Spleen (tissue), 7 donors: ENCODE results near the gene DISC1.

Experiments used
- POLR2A ChIP-seq, 3 donors: fragments of 450-650 bp; IDR thresholded peaks; one replicate each; pipeline ENCODE4 v1.5.1; 2017; ENCODE audit warnings: antibody characterized with exemption in 3 of 3, mild to moderate bottlenecking in 1 of 3
- TF ChIP-seq, protein P1 (sequence below), 11 experiments: fragments of 200-600 bp in 7 of 11; fragments of 450-650 bp in 4 of 11; sonication (generic) in 4 of 11; IDR thresholded peaks in 8 of 11; conservative IDR thresholded peaks in 3 of 11; 1 replicate in 7 of 11; 2 replicates in 4 of 11; pipeline versions ENCODE4 v1.4.0 to v1.8.0; 2016 to 2021; ENCODE audit warnings: antibody characterized with exemption in 11 of 11, inconsistent platforms in 4 of 11, mild to moderate bottlenecking in 1 of 11
- donor health status: DM: no; HTN: no; CAD: no; lungs with moderate emphysema.
- donor health status: DM: no; HTN: no; CAD: no.
- donor health status: DM: no; HTN: no; CAD: no.

DNA sequence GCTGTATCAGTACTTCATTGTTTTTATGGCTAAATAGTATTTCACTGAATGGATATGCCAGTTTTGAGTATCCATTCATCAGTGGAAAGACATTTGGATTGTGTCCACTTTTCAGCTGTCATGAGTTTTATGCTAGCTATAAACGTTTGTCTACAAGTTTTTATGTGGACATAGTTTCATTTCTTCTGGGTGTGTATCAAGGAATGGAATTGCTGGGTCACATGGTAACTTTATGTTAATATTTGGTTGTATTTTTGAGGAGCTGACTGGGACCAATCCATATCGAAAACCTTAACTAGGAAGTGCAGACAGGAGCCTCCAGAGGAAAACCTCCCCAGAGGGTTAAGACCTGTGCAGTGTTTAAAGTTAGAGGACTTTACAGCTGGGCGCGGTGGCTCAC is 31.8 kb upstream of the DISC1 start:
- TF ChIP-seq, protein P1, sequence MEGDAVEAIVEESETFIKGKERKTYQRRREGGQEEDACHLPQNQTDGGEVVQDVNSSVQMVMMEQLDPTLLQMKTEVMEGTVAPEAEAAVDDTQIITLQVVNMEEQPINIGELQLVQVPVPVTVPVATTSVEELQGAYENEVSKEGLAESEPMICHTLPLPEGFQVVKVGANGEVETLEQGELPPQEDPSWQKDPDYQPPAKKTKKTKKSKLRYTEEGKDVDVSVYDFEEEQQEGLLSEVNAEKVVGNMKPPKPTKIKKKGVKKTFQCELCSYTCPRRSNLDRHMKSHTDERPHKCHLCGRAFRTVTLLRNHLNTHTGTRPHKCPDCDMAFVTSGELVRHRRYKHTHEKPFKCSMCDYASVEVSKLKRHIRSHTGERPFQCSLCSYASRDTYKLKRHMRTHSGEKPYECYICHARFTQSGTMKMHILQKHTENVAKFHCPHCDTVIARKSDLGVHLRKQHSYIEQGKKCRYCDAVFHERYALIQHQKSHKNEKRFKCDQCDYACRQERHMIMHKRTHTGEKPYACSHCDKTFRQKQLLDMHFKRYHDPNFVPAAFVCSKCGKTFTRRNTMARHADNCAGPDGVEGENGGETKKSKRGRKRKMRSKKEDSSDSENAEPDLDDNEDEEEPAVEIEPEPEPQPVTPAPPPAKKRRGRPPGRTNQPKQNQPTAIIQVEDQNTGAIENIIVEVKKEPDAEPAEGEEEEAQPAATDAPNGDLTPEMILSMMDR (IDR thresholded peaks at IDR 0.05 in 8 of 11, conservative IDR thresholded peaks at IDR 0.05 in 3 of 11) = no peak
- TF ChIP-seq POLR2A (IDR thresholded peaks at IDR 0.05) = no peak
